ENCODE data around the gene C4A.

DNA sequence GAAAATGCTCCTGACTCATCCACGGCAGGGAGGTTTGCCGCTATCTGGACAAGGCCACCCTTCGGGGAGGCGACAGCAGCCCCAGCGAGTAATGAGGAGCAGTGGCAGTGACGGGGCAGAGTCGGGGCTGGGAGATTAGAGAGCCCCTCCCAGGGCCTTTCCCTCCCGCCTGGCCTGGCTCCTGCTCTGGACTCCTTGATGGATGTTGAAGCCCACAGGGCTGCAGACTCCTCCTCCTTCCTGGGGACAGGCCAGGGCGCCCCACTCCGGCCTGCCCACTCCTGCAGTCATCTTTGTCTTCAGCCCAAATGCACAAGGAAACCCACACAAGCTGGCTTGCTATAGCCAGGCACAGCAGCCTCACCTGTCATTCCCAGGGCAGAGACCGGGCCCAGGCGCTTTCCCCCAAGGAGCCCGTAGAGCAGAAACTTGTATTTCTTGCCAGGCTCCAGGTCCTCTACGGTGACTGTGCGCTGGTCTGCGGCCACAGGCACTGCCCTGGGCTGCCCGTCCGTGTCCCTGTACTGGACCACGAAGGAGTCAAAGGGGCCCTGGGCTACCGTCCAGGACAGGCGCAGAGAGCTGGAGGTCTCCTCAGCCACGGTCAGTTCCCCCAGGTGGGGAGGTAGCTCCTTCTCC, 64.1 kb downstream of the C4A start:
- TF ChIP-seq, protein P1, sequence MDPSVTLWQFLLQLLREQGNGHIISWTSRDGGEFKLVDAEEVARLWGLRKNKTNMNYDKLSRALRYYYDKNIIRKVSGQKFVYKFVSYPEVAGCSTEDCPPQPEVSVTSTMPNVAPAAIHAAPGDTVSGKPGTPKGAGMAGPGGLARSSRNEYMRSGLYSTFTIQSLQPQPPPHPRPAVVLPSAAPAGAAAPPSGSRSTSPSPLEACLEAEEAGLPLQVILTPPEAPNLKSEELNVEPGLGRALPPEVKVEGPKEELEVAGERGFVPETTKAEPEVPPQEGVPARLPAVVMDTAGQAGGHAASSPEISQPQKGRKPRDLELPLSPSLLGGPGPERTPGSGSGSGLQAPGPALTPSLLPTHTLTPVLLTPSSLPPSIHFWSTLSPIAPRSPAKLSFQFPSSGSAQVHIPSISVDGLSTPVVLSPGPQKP (IDR thresholded peaks at IDR 0.05; ENCODE audit: borderline replicate concordance, low read depth, low read length): no peak
- TF ChIP-seq SMC3 (IDR thresholded peaks at IDR 0.05; ENCODE audit: low read depth, low read length) (no peak), RCOR1 (IDR thresholded peaks at IDR 0.05; ENCODE audit: insufficient replicate concordance, low read length) (no peak), RAD21 (IDR thresholded peaks at IDR 0.05; ENCODE audit: low read length) (no peak), POLR2A (IDR thresholded peaks at IDR 0.05; ENCODE audit: low read depth, low read length) (no peak), MAFK (IDR thresholded peaks at IDR 0.05; ENCODE audit: low read depth, low read length) (no peak), MAZ (IDR thresholded peaks at IDR 0.05; ENCODE audit: borderline replicate concordance, low read depth, low read length) (no peak), BHLHE40 (IDR thresholded peaks at IDR 0.05; ENCODE audit: low read depth, low read length) (no peak), CEBPB (IDR thresholded peaks at IDR 0.05; ENCODE audit: low read depth, low read length) (no peak)
- TF ChIP-seq, protein P2, sequence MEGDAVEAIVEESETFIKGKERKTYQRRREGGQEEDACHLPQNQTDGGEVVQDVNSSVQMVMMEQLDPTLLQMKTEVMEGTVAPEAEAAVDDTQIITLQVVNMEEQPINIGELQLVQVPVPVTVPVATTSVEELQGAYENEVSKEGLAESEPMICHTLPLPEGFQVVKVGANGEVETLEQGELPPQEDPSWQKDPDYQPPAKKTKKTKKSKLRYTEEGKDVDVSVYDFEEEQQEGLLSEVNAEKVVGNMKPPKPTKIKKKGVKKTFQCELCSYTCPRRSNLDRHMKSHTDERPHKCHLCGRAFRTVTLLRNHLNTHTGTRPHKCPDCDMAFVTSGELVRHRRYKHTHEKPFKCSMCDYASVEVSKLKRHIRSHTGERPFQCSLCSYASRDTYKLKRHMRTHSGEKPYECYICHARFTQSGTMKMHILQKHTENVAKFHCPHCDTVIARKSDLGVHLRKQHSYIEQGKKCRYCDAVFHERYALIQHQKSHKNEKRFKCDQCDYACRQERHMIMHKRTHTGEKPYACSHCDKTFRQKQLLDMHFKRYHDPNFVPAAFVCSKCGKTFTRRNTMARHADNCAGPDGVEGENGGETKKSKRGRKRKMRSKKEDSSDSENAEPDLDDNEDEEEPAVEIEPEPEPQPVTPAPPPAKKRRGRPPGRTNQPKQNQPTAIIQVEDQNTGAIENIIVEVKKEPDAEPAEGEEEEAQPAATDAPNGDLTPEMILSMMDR (conservative IDR thresholded peaks at IDR 0.05; ENCODE audit: low read depth, low read length): no peak
- TF ChIP-seq, protein P3, sequence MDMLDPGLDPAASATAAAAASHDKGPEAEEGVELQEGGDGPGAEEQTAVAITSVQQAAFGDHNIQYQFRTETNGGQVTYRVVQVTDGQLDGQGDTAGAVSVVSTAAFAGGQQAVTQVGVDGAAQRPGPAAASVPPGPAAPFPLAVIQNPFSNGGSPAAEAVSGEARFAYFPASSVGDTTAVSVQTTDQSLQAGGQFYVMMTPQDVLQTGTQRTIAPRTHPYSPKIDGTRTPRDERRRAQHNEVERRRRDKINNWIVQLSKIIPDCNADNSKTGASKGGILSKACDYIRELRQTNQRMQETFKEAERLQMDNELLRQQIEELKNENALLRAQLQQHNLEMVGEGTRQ (IDR thresholded peaks at IDR 0.05; ENCODE audit: low read depth, low read length): no peak
